NCI-H510A treated with DMSO at 0.1 percent for 48 hours (cell line): ENCODE measurements around the gene CHST12.
A peak's percentile ranks its signal among the peaks of the same experiment; 100 is the strongest.
"Not testable (repeated sequence)": the region's sequence is repeated elsewhere in the genome, so short reads cannot be mapped to it uniquely, and the experiment has no call there.

Experiments
- DNase-seq: peaks from one replicate; lab custom pipeline; 2025; lab: John Stamatoyannopoulos, UW

The CHST12 gene

GRCh38 chr7:2403014-2403717 is at the start of gene CHST12:
TSS of gene CHST12 (plus strand) at chr7:2403611. CDS start at chr7:2432640, 29,029 bp downstream.
- peak; percentile 98 for DNase-seq

DNA sequence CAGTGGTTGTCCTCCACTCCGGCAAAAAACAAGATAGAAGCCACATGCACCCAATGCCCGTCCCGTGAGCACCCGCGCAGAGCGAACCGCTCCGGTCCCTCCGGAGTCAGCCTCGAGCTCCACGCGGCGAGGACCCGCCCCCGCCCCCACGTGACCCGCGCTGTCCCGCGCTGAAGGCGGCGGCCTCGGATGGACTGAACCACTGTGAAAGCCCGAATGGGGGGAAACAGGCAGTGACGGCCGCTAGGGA is 49.5 kb upstream of the CHST12 start:
- no peak for DNase-seq

DNA sequence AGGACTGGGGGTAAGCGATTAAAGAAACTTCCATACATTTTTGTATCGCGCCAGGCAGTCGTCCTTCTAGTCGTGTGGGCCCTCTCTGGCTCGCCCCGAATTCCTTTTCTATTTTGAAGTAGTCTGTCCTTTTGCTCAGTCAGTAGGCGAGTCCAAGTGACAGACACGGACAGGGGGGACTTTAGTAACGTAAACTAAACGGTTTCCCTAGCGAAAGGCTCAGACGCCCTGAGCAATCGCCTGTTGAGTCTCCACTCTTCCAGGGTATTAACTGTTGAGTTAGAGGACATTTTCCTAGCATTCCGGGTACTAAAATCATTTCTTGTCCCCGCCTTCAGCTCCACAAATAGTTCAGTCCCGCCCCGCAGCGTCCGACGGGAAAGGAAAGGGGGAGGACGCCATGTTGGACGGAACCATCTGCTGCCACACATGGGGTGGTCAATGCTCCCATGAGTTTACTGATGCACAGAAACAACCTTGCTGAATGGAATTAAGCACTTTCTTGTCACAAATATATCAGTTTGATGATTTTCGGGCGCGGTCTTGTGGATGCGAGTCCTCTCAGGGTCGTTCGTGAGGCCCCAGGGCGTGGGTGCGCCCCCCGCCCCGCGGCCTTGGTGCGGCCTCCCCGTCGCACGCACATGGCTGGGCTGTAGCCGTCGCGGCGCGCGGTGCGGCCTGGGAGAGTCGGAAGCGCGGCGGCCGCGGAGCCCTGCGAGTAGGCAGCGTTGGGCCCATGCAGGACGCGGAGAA is 49.0 kb upstream of the CHST12 start, which contains the start of gene EIF3B:
Gene EIF3B (plus strand): TSS at position 642 of the 753 bp plus-strand sequence. CDS start 95 bp downstream, at position 737.
- DNase-seq: peak; percentile 100

- DNase-seq: no peak
These were observed 48.3 kb upstream of the CHST12 start for GRCh38 chr7:2354939-2355704.

- no peak for DNase-seq
These were observed 47.8 kb upstream of the CHST12 start for GRCh38 chr7:2355705-2356008.

DNA sequence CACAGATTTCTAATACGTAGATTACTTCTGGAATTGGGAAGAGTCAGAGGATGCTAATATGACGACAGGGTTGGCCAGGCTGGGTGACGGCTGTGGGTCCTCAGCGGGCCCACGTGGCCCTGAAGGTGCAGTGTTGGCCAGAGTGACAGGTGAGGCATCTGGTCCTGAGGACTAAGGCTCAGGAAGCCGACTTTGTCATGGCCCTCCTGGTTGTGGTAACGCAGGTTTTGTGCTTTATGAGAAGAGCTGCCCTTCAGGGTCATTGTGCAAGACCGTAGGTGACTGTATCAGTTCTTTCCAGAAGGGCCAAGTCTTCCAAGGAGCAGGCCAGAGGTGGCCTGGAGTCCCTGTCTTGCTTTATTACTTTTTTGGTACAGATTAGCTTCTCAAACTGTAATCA is 46.2 kb upstream of the CHST12 start:
- DNase-seq: no peak

DNA sequence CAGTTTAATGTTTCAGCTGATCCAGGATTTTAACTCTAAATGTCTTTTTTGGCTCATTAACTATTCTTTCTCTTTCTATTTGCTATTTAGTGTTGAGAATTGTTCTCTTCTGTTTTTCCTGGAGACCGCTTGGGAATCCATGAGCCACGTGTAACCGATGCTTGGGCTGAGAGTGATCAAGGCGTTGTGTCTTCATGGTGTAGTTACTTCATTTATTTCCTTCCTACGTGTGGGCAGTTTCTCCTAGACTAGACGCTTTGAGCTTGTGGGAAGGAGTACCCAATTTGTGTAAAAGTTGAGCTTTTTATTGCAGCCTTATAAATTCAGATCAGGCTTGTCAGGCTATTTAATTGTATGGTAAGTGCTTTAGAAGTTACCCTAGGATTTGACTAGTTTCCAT is 45.8 kb upstream of the CHST12 start:
- DNase-seq: no peak

DNA sequence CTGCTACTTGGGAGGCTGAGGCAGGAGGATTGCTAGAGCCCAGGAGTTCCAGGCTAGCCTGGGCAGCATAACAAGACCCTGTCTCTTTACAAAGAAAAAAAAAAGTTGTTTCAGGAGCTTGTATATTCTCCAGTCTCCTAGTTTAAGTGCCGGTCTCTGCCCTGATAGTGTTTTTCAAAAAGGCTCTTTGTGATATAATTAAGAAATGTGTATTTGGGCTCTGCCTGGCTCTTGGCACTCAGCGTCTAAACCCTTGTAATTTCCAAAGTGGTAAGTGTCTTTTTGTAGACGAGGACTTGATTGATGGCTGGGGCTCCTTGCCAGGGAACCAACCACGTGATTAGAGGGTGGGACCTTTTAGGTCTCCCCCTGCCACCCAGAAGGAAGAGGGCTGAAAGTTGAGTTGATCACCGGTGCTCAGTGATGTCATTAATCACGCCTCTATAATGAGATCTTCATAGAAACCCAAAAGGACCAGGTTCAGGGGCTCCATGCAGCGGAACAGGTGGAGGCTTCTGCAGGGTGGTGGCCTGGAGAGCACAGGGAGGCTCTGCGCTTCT is 44.4 kb upstream of the CHST12 start:
- no peak for DNase-seq

DNA sequence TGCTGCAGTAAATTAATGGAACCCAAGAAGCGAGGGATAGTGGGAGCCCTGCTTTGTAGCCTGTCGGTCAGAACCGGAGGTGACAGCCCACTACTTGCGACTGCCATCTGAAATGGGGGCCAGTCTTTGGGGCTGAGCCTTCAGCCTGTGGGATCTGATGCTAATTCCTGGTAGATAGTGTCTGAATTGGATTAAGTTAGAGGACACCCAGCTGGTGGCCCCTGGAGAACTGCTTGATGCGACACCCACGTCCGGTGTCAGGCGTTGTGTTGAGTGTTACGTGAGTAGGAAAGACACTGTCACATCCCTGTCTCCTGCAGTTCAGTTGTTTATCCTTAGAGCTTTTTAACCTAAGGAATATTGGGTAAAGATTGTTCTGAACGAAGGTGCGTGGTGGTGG is 43.8 kb upstream of the CHST12 start:
- DNase-seq: no peak

DNA sequence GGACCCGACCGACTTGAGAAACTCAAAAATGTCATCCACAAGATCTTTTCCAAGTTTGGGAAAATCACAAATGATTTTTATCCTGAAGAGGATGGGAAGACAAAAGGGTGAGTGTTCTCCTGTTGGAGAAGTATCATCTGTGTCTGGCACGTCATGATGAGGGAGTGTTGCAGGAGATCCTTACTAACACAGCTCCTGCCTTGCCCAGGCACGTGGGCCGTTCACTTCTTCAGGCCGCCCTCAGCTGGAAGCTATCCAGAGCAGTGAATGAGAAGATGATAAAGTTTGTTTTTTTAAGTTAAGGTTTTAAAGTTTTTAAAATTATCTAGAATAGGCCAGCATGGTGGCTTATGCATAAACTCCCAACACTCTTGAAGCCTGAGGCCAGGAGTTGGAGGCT is 42.6 kb upstream of the CHST12 start:
- no peak for DNase-seq

- DNase-seq: no peak
These were observed 40.9 kb upstream of the CHST12 start for GRCh38 chr7:2362385-2363088.

- no peak for DNase-seq
These were observed 34.3 kb upstream of the CHST12 start for GRCh38 chr7:2369139-2369538.

- DNase-seq: no peak
These were observed 32.1 kb upstream of the CHST12 start for GRCh38 chr7:2371329-2371728.

DNA sequence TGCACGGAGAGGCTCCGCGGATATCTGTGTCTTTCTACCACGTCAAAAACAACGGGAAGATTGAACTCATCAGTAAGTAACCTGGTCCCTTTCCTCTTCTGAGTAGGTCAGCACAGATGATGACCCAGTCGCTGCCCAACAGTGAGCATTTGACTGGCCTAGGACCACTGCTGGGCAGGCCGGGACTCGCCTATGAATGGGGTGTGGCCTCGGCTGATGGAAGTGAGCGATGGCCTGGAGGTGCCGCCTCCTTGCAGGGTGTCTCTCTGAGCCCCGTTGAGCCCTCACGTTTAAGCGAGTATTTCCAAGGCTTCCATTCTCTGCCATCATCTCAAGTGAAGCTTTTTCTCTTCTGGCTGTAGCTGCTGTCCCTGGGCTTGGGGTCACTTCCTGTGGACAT is 30.7 kb upstream of the CHST12 start:
- DNase-seq: no peak

- DNase-seq: no peak
These were observed 30.3 kb upstream of the CHST12 start for GRCh38 chr7:2373124-2373556.

DNA sequence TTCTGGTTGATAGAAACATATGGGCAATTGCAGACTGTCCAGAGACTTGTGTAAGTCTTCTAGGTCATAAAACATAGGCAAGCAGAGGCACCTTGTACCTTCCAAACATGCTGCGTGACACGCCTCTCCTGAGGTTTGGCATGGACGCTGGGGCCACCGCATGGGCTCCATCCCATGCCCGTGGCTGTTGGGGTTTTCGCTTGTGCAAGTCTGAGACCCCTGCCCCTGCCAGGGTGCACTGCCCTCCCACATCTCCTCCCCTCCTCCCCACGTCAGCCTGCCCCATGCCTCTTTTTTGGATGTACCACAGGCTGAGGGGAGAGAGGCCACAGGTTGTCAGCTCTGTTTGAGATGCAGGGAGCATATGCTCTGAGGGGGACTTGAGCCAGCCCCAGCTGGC is 29.8 kb upstream of the CHST12 start:
- no peak for DNase-seq

GRCh38 chr7:2374401-2374800 is 29.0 kb upstream of the CHST12 start:
- DNase-seq: no peak

DNA sequence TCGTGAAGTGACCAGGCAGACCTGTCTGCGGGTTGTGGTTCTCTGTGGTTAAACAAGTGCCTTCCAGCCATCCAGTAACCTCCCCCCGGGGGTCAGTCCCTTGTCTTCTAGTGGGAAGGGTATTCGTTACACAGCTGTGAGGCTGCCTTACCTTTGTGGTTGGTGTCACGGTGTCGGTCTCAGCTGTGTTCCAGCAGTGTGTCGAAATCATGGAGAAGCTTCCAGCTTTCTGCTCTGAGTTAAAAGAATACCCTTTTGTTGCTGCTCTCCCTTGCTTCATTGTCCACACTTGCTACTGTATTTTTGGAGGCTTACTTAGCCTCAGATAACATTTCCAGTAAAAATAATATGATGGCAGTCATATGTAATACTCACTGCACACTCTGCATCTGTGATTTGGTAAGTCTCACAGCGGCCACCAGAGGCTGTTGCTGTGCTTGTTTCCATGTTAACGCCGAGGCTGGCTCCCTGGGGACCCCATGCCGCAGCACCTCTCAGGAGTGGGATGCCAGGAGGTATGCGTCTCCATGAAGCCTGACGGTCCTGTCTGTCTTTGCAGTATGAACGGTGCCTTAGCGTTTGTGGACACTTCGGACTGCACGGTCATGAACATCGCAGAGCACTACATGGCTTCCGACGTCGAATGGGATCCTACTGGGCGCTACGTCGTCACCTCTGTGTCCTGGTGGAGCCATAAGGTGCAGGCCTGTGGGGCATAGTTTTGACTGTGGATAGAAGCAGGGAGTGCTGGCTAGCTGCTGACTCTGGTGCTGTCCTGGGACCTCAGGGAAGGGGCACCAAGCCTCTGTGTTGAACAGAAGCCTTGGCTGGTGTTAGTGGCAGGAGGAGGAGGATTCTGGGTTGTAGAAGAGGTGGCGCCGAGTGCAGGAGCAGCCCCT is 28.3 kb upstream of the CHST12 start:
- no peak for DNase-seq

- no peak for DNase-seq
These were observed 26.9 kb upstream of the CHST12 start for GRCh38 chr7:2376351-2377154.

- not testable (repeated sequence) for DNase-seq
These were observed 25.9 kb upstream of the CHST12 start for GRCh38 chr7:2377492-2377891.
